ENCODE results near the gene XRN2.

The XRN2 gene

DNA sequence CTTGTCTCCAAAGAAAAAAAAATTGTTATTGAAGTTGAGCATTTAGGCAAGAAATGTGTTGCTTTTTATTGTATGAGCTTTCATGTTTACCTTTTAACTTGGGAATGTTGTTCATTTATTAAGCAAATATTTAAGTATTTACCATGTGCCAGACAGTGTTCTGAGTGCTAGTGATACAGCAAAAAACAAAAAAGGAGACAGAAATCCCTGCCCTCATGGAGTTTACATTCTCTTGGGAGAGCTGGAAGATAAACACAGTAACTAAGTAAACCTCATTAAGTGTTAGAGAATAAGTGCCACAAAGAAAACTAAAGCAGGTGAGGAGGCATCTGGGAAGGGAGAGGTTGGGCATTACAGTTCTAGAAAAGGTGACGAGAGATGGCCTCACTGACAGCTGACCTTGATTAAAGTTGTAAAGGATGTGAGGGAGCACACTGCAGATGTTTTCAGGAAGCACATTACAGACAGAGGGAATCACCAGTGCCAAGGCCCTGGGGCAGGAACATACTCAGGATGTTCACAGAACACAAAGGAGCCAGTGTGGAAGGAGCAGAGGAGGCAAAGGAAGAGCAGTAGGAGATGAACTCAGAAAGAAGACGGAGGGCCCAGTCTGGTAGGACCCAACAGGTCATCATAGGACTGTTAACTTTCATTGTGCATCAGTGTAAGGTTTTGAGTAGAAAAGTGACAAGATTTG is 33.5 kb downstream of the XRN2 start:
- H3K27me3 ChIP-seq (ENCODE audit: control insufficient read depth, insufficient read depth, low read length), result no peaks in the 10 kb centered on the region
- peaks cover 94% of the 10 kb centered on the region for H3K36me3 ChIP-seq (ENCODE audit: control insufficient read depth, low read depth, low read length)
- no peak overlapping the region for H3K9ac ChIP-seq (ENCODE audit: low read length)
- no peak overlapping the region for H3K27ac ChIP-seq (ENCODE audit: low read length)
- H3K4me1 ChIP-seq (ENCODE audit: control insufficient read depth, low read depth, low read length), result peaks cover 10% of the 10 kb centered on the region
- no peaks in the 10 kb centered on the region for H3K9me3 ChIP-seq (ENCODE audit: control insufficient read depth, low read depth, low read length)
- H3K4me3 ChIP-seq (ENCODE audit: low read length), result no peak overlapping the region

- no peaks in the 10 kb centered on the region for H3K27me3 ChIP-seq (ENCODE audit: control insufficient read depth, insufficient read depth, low read length)
- H3K27ac ChIP-seq (ENCODE audit: low read length), result no peak overlapping the region
- no peak overlapping the region for H3K4me3 ChIP-seq (ENCODE audit: low read length)
- H3K9me3 ChIP-seq (ENCODE audit: control insufficient read depth, low read depth, low read length), result no peaks in the 10 kb centered on the region
- H3K4me1 ChIP-seq (ENCODE audit: control insufficient read depth, low read depth, low read length), result peaks cover 10% of the 10 kb centered on the region
- H3K9ac ChIP-seq (ENCODE audit: low read length), result no peak overlapping the region
- peaks cover 89% of the 10 kb centered on the region for H3K36me3 ChIP-seq (ENCODE audit: control insufficient read depth, low read depth, low read length)
These were observed 35.2 kb downstream of the XRN2 start for GRCh38 chr20:21338291-21338690.

DNA sequence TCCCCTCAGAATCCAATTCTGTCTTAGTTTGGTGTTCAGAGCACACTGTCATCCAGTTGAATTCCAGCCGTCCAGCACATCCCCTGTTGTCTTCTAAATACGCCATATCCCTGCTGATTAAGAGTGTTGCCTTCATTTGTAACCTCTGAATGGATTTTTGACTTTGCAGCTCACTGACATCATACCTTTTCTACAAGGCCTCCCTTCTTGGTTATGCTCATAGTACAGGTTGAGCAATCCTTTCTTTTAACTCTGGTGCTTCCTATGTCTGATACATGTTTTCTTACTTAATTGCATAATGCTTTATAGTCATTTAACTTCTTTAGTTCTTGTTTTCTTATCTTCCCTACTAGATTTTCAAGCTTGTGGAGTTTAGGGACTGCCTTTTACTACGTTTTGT is 36.4 kb downstream of the XRN2 start:
- Histone ChIP-seq H3K27ac (ENCODE audit: low read length) (no peak overlapping the region), H3K4me3 (ENCODE audit: low read length) (no peak overlapping the region), H3K9me3 (ENCODE audit: control insufficient read depth, low read depth, low read length) (no peaks in the 10 kb centered on the region), H3K36me3 (ENCODE audit: control insufficient read depth, low read depth, low read length) (peaks cover 86% of the 10 kb centered on the region), H3K27me3 (ENCODE audit: control insufficient read depth, insufficient read depth, low read length) (no peaks in the 10 kb centered on the region), H3K9ac (ENCODE audit: low read length) (no peak overlapping the region), H3K4me1 (ENCODE audit: control insufficient read depth, low read depth, low read length) (peaks cover 10% of the 10 kb centered on the region)

- Histone ChIP-seq H3K4me3 (ENCODE audit: low read length) (no peak overlapping the region), H3K9ac (ENCODE audit: low read length) (no peak overlapping the region), H3K27me3 (ENCODE audit: control insufficient read depth, insufficient read depth, low read length) (no peaks in the 10 kb centered on the region), H3K36me3 (ENCODE audit: control insufficient read depth, low read depth, low read length) (peaks cover 87% of the 10 kb centered on the region), H3K9me3 (ENCODE audit: control insufficient read depth, low read depth, low read length) (no peaks in the 10 kb centered on the region), H3K27ac (ENCODE audit: low read length) (peak overlapping the region; percentile 4), H3K4me1 (ENCODE audit: control insufficient read depth, low read depth, low read length) (peaks cover 10% of the 10 kb centered on the region)
These were observed 38.0 kb downstream of the XRN2 start for GRCh38 chr20:21340991-21341697.

GRCh38 chr20:21342656-21343345 is 39.7 kb downstream of the XRN2 start:
- no peak overlapping the region for H3K4me3 ChIP-seq (ENCODE audit: low read length)
- H3K27ac ChIP-seq (ENCODE audit: low read length), result no peak overlapping the region
- peaks cover 86% of the 10 kb centered on the region for H3K36me3 ChIP-seq (ENCODE audit: control insufficient read depth, low read depth, low read length)
- H3K27me3 ChIP-seq (ENCODE audit: control insufficient read depth, insufficient read depth, low read length), result no peaks in the 10 kb centered on the region
- no peak overlapping the region for H3K9ac ChIP-seq (ENCODE audit: low read length)
- no peaks in the 10 kb centered on the region for H3K9me3 ChIP-seq (ENCODE audit: control insufficient read depth, low read depth, low read length)
- H3K4me1 ChIP-seq (ENCODE audit: control insufficient read depth, low read depth, low read length), result peaks cover 10% of the 10 kb centered on the region

- Histone ChIP-seq H3K9me3 (ENCODE audit: control insufficient read depth, low read depth, low read length) (no peaks in the 10 kb centered on the region), H3K4me3 (ENCODE audit: low read length) (no peak overlapping the region), H3K27ac (ENCODE audit: low read length) (no peak overlapping the region), H3K4me1 (ENCODE audit: control insufficient read depth, low read depth, low read length) (peaks cover 10% of the 10 kb centered on the region), H3K27me3 (ENCODE audit: control insufficient read depth, insufficient read depth, low read length) (no peaks in the 10 kb centered on the region), H3K9ac (ENCODE audit: low read length) (no peak overlapping the region), H3K36me3 (ENCODE audit: control insufficient read depth, low read depth, low read length) (peaks cover 88% of the 10 kb centered on the region)
These were observed 41.2 kb downstream of the XRN2 start for GRCh38 chr20:21344206-21344900.

DNA sequence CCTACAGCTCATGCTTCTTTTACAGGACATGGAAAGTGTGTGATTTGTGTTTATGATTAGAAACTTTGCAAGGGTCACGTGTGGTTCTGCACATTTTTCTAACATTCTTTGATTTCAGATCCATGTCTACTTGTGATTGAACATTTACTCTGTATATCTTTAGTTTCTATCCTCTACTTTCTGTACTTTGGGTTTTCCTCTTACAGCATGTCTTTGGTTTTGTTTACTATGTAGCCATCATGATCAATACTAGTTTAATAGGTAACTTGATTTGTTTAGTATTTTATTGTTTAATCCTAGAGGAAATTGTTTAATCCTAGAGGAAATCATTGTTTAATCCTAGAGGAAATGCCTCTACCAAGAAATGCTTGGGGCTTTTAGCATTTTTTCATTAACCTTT is 41.8 kb downstream of the XRN2 start:
- no peaks in the 10 kb centered on the region for H3K9me3 ChIP-seq (ENCODE audit: control insufficient read depth, low read depth, low read length)
- peaks cover 10% of the 10 kb centered on the region for H3K4me1 ChIP-seq (ENCODE audit: control insufficient read depth, low read depth, low read length)
- H3K27ac ChIP-seq (ENCODE audit: low read length), result no peak overlapping the region
- H3K4me3 ChIP-seq (ENCODE audit: low read length), result no peak overlapping the region
- peaks cover 88% of the 10 kb centered on the region for H3K36me3 ChIP-seq (ENCODE audit: control insufficient read depth, low read depth, low read length)
- no peaks in the 10 kb centered on the region for H3K27me3 ChIP-seq (ENCODE audit: control insufficient read depth, insufficient read depth, low read length)
- no peak overlapping the region for H3K9ac ChIP-seq (ENCODE audit: low read length)

GRCh38 chr20:21352703-21353102 is 49.6 kb downstream of the XRN2 start:
- H3K4me1 ChIP-seq (ENCODE audit: control insufficient read depth, low read depth, low read length), result no peaks in the 10 kb centered on the region
- no peak overlapping the region for H3K9ac ChIP-seq (ENCODE audit: low read length)
- H3K27me3 ChIP-seq (ENCODE audit: control insufficient read depth, insufficient read depth, low read length), result no peaks in the 10 kb centered on the region
- H3K9me3 ChIP-seq (ENCODE audit: control insufficient read depth, low read depth, low read length), result no peaks in the 10 kb centered on the region
- H3K4me3 ChIP-seq (ENCODE audit: low read length), result no peak overlapping the region
- H3K36me3 ChIP-seq (ENCODE audit: control insufficient read depth, low read depth, low read length), result peaks cover 65% of the 10 kb centered on the region
- H3K27ac ChIP-seq (ENCODE audit: low read length), result no peak overlapping the region

DNA sequence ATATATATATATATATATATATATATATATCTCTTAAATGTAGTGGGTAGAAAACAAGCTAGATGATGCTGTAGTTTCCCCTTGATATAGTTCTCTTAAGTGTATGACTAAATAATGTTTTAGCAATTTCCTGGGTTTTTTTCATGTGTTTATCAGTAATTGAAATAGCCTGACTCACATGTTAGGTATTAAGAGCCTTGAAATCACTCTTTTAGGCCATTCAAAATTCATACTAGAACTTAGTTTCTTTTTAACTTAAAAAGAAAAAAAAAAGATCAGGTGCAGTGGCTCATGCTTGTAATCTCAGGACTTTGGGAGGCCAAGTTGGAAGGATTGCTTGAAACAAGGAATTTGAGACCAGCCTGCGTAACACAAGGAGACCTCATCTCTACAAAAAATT is 50.1 kb downstream of the XRN2 start:
- H3K36me3 ChIP-seq (ENCODE audit: control insufficient read depth, low read depth, low read length), result peaks cover 65% of the 10 kb centered on the region

DNA sequence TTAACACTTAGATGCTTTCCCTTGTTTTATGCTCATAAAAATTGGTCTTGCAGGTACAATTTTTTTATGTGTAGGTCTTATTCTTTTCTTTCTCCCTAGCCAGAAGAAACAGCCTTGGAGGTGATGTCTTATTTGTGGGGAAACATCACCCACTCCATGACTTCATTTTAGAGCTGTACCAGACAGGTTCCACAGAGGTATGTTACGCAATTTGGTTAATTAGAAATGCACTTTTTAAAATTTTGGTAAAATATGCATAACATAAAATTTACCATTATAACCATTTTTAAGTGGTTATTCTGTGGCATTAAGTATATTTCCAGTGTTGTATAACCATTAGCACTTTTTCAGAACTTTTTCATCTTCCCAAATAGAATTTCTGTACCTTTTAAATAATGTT is 52.9 kb downstream of the XRN2 start:
- Histone ChIP-seq H3K4me1 (ENCODE audit: control insufficient read depth, low read depth, low read length) (no peaks in the 10 kb centered on the region), H3K27me3 (ENCODE audit: control insufficient read depth, insufficient read depth, low read length) (no peaks in the 10 kb centered on the region), H3K27ac (ENCODE audit: low read length) (no peak overlapping the region), H3K36me3 (ENCODE audit: control insufficient read depth, low read depth, low read length) (peaks cover 68% of the 10 kb centered on the region), H3K9ac (ENCODE audit: low read length) (no peak overlapping the region), H3K9me3 (ENCODE audit: control insufficient read depth, low read depth, low read length) (no peaks in the 10 kb centered on the region), H3K4me3 (ENCODE audit: low read length) (no peak overlapping the region)

More for the DNA sequence above, 50.1 kb downstream of the XRN2 start:
- H3K9me3 ChIP-seq (ENCODE audit: control insufficient read depth, low read depth, low read length), result no peaks in the 10 kb centered on the region
- no peaks in the 10 kb centered on the region for H3K4me1 ChIP-seq (ENCODE audit: control insufficient read depth, low read depth, low read length)
- H3K4me3 ChIP-seq (ENCODE audit: low read length), result no peak overlapping the region
- no peak overlapping the region for H3K9ac ChIP-seq (ENCODE audit: low read length)
- H3K27me3 ChIP-seq (ENCODE audit: control insufficient read depth, insufficient read depth, low read length), result no peaks in the 10 kb centered on the region
- no peak overlapping the region for H3K27ac ChIP-seq (ENCODE audit: low read length)

DNA sequence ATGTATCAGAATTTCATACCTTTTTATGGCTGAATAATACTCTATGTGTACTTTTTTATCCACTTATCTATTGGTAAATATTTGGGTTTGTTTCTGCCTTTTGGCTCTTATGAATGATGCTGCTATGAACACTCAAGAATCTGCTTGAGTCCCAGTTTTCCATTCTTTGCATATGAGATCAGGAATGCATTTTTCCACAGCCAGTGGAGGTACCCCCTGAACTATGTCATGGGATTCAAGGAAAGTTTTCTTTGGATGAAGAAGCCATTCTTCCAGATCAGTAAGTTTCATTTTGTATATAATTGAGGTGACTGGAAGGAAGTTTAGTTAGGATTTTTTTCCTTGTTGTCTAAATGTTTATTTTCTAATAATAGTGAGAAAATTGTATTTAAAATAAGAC is 53.3 kb downstream of the XRN2 start:
- H3K9ac ChIP-seq (ENCODE audit: low read length), result no peak overlapping the region
- no peak overlapping the region for H3K4me3 ChIP-seq (ENCODE audit: low read length)
- H3K27me3 ChIP-seq (ENCODE audit: control insufficient read depth, insufficient read depth, low read length), result no peaks in the 10 kb centered on the region
- H3K36me3 ChIP-seq (ENCODE audit: control insufficient read depth, low read depth, low read length), result peaks cover 67% of the 10 kb centered on the region
- H3K4me1 ChIP-seq (ENCODE audit: control insufficient read depth, low read depth, low read length), result no peaks in the 10 kb centered on the region
- no peaks in the 10 kb centered on the region for H3K9me3 ChIP-seq (ENCODE audit: control insufficient read depth, low read depth, low read length)
- no peak overlapping the region for H3K27ac ChIP-seq (ENCODE audit: low read length)
